Stomach (tissue), 9 donors: ENCODE results near the gene TTC8. TPM values are rescaled to one million over a fixed set of nuclear protein-coding genes. Genes with fewer than 3 reads are reported as not detected.

ENCODE experiments used
- DNase-seq, 2 donors: peaks; one replicate each; pipeline versions ENCODE4 v3.0.0 to v3.0.0-alpha.2; 2013 to 2019
- H3K27ac ChIP-seq, 5 donors: fragments of 200-600 bp in 4 of 5; sonication (generic) in 4 of 5; one replicate each; pipeline ENCODE4 v1.5.1; 2013 to 2019; ENCODE audit warnings: mild to moderate bottlenecking in 1 of 5, moderate library complexity in 1 of 5
- H3K27me3 ChIP-seq, 3 donors: fragments of 200-600 bp; sonication (generic); one replicate each; pipeline ENCODE4 v1.5.1; 2017 to 2019; ENCODE audit warnings: mixed run types in 1 of 3
- H3K36me3 ChIP-seq, 4 donors: fragments of 200-600 bp; sonication (generic); 1 replicate in 3 of 4; 2 replicates in 1 of 4; pipeline ENCODE4 v1.5.1; 2016 to 2019
- H3K4me1 ChIP-seq, 4 donors: fragments of 200-600 bp; sonication (generic); one replicate each; pipeline ENCODE4 v1.5.1; 2016 to 2019
- H3K4me3 ChIP-seq, 4 donors: fragments of 200-600 bp; sonication (generic) in 3 of 4; one replicate each; pipeline ENCODE4 v1.5.1; 2016 to 2019; ENCODE audit warnings: mild to moderate bottlenecking in 1 of 4
- H3K9me3 ChIP-seq, 4 donors: fragments of 200-600 bp; sonication (generic); one replicate each; pipeline ENCODE4 v1.5.1; 2016 to 2019
- EP300 ChIP-seq: sonication (generic); formaldehyde crosslinking; IDR thresholded peaks from one replicate; pipeline ENCODE4 v1.6.1; 2017; ENCODE audit warnings: antibody characterized with exemption
- POLR2A ChIP-seq, 4 donors: fragments of 450-650 bp; IDR thresholded peaks; one replicate each; pipeline ENCODE4 v1.6.1; 2016; ENCODE audit warnings: antibody characterized with exemption in 4 of 4, control low read depth in 2 of 4, mild to moderate bottlenecking in 1 of 4, moderate library complexity in 1 of 4
- POLR2AphosphoS5 ChIP-seq, 3 donors: sonication (generic); formaldehyde crosslinking; IDR thresholded peaks; one replicate each; pipeline ENCODE4 v1.6.1; 2016; ENCODE audit warnings: antibody characterized with exemption in 3 of 3
- WGBS, 5 donors: extraction: QIAGEN DNeasy Blood & Tissue Kit in 3 of 5; methylation state at CpG; one replicate each; pipeline versions ENCODE4 v1.1.5 to v1.1.7; 2013 to 2018; 5-methylcytosine and 5-hydroxymethylcytosine counted together
- intact Hi-C: fragments of 100-400 bp; cut with DNase I; formaldehyde crosslinking; loops from one replicate; pipeline ENCODE4 v1.15.1; 2023; ENCODE audit warnings: low total_unique reads
- polyA plus RNA-seq, 3 donors: library from polyadenylated mRNA; stranded (reverse); fragments of 200-250 nt; gene quantifications; one replicate each; pipeline ENCODE4 v1.2.3, GENCODE V29; 2013
- total RNA-seq, 5 donors: library from RNA; depleted of rRNA; stranded (reverse); fragments of >200 nt; gene quantifications; one replicate each; pipeline versions ENCODE4 v1.1.0 to v1.2.3, GENCODE V29; 2014 to 2016
- TF ChIP-seq, protein P1 (sequence below), 7 experiments: fragments of 450-650 bp in 4 of 7; fragments of 200-600 bp in 3 of 7; sonication (generic) in 3 of 7; IDR thresholded peaks; one replicate each; pipeline ENCODE4 v1.5.1; 2016 to 2019; ENCODE audit warnings: antibody characterized with exemption in 7 of 7, control low read depth in 2 of 7, mild to moderate bottlenecking in 1 of 7
- donor health status: healthy with polysubstance abuse.
- donor health status: Bipolar disorder and iron deficiency.
- donor health status: healthy.

TTC8 gene
- total and polyA plus RNA-seq, 8 donors, result 2.7 to 53.1 (median 8.7) TPM; not detected in 1

DNA sequence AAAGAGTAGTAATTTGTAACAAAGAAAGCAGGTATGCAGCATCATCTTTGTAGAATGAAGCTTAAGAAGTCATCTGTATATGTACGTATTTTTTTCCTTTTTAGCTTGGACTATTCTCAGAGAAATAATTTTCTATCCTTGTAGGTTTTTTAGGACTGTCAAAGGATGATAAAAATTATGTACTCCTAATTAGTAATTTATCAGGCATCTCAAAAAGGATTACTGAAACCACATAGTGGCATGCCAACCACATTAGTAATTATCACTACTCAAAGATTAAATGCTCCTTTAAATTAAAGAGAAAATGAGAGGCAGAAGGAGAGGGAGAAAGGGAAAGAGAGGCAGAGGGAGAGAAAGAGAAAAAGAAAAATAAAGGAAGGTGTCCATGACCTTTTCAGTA lies 17.3 kb downstream of the TTC8 start:
- Histone ChIP-seq H3K27me3 (no peaks in the 10 kb centered on the region), H3K4me1 (no peaks in the 10 kb centered on the region), H3K27ac (no peak overlapping the region), H3K4me3 (no peak overlapping the region), H3K9me3 (no peaks in the 10 kb centered on the region), H3K36me3 (peaks cover 0 to 26% (median 16%) of the 10 kb centered on the region in 4 donors)
- intact Hi-C loops, result no loop called here
- no peak for DNase-seq
- 84 to 96% (median 89%) methylated on average over 1 of the region's 1 CpG for WGBS, 5 donors
- TF ChIP-seq, protein P1, sequence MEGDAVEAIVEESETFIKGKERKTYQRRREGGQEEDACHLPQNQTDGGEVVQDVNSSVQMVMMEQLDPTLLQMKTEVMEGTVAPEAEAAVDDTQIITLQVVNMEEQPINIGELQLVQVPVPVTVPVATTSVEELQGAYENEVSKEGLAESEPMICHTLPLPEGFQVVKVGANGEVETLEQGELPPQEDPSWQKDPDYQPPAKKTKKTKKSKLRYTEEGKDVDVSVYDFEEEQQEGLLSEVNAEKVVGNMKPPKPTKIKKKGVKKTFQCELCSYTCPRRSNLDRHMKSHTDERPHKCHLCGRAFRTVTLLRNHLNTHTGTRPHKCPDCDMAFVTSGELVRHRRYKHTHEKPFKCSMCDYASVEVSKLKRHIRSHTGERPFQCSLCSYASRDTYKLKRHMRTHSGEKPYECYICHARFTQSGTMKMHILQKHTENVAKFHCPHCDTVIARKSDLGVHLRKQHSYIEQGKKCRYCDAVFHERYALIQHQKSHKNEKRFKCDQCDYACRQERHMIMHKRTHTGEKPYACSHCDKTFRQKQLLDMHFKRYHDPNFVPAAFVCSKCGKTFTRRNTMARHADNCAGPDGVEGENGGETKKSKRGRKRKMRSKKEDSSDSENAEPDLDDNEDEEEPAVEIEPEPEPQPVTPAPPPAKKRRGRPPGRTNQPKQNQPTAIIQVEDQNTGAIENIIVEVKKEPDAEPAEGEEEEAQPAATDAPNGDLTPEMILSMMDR (IDR thresholded peaks at IDR 0.05), result no peak
- TF ChIP-seq POLR2A (IDR thresholded peaks at IDR 0.05), result no peak
- no peak for TF ChIP-seq EP300
- TF ChIP-seq POLR2AphosphoS5 (IDR thresholded peaks at IDR 0.05), result no peak

DNA sequence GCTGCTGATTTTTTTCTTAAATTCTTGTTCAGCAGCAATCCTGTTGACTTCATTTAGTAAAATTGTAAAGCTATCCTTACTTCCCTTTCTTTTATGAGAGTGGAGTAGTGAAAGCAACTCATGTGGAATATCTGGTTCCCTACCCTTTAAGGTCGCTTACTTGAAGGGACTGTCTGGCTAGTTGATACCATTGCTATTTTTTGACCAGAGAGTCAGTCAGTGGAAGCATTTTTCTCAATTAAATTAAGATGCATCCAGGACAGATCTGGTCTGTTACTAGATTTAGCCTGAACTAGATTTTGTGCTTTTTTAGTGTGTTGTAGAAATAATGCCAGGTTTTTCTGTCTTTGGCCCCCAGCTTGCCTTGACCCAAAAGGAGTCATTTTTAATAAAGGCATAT lies 18.0 kb downstream of the TTC8 start:
- Histone ChIP-seq H3K27ac (no peak overlapping the region), H3K27me3 (no peaks in the 10 kb centered on the region), H3K9me3 (no peaks in the 10 kb centered on the region), H3K36me3 (peaks cover 0 to 31% (median 16%) of the 10 kb centered on the region in 4 donors), H3K4me3 (no peak overlapping the region), H3K4me1 (no peaks in the 10 kb centered on the region)
- DNase-seq, result no peak
- TF ChIP-seq POLR2A (IDR thresholded peaks at IDR 0.05) (no peak), POLR2AphosphoS5 (IDR thresholded peaks at IDR 0.05) (no peak), EP300 (no peak)
- TF ChIP-seq, protein P1 (IDR thresholded peaks at IDR 0.05), result no peak
- 84 to 93% (median 87%) methylated on average over 1 of the region's 1 CpG for WGBS, 5 donors
- intact Hi-C loops, result no loop called here

- intact Hi-C loops, result no loop called here
- Histone ChIP-seq H3K27ac (no peak overlapping the region), H3K27me3 (no peaks in the 10 kb centered on the region), H3K9me3 (no peaks in the 10 kb centered on the region), H3K4me1 (no peaks in the 10 kb centered on the region), H3K4me3 (no peak overlapping the region), H3K36me3 (peaks cover 0 to 31% (median 16%) of the 10 kb centered on the region in 4 donors)
- TF ChIP-seq POLR2A (IDR thresholded peaks at IDR 0.05) (no peak), POLR2AphosphoS5 (IDR thresholded peaks at IDR 0.05) (no peak), EP300 (no peak)
- TF ChIP-seq, protein P1 (IDR thresholded peaks at IDR 0.05), result no peak
- WGBS, 5 donors, result 73 to 89% (median 78%) methylated on average over 2 of the region's 2 CpGs
- no peak for DNase-seq
Measured at GRCh38 chr14:88844980-88845491, 20.6 kb downstream of the TTC8 start.

GRCh38 chr14:88848571-88848970 lies 24.1 kb downstream of the TTC8 start:
- WGBS, 5 donors, result 91 to 100% (median 94%) methylated on average over 1 of the region's 1 CpG
- intact Hi-C loops, result no loop called here
- peaks cover 0 to 22% (median 6%) of the 10 kb centered on the region in 4 donors for H3K36me3 ChIP-seq
- no peaks in the 10 kb centered on the region for H3K4me1 ChIP-seq
- TF ChIP-seq POLR2AphosphoS5 (IDR thresholded peaks at IDR 0.05) (no peak), POLR2A (IDR thresholded peaks at IDR 0.05) (no peak), EP300 (no peak)
- TF ChIP-seq, protein P1 (IDR thresholded peaks at IDR 0.05), result no peak
- H3K27me3 ChIP-seq, result no peaks in the 10 kb centered on the region
- no peak for DNase-seq
- H3K4me3 ChIP-seq, result no peak overlapping the region
- H3K9me3 ChIP-seq, result no peaks in the 10 kb centered on the region
- H3K27ac ChIP-seq, result no peak overlapping the region
